K562 (cell line): ENCODE results near the gene LZTR1. TPM values are rescaled to one million over a fixed set of nuclear protein-coding genes. Genes with fewer than 3 reads are reported as not detected.

Experiments used
- CEBPG ChIP-seq, 3 experiments: fragments of 200-800 bp in 1 of 3; sonication (Bioruptor generic) in 1 of 3; sonication (generic) in 1 of 3; formaldehyde crosslinking in 1 of 3; IDR thresholded peaks in 2 of 3; conservative IDR thresholded peaks in 1 of 3; 2 replicates each; pipeline versions ENCODE4 v1.6.1 to v1.8.0; 2016 to 2022; ENCODE audit warnings: missing compliant biosample characterization in 2 of 3, missing genetic modification characterization in 2 of 3, mild to moderate bottlenecking in 1 of 3, missing genetic modification reagents in 1 of 3
- FOXP4 ChIP-seq: sonication (generic); formaldehyde crosslinking; IDR thresholded peaks from 2 replicates; pipeline ENCODE4 v1.8.0; 2022; ENCODE audit warnings: mild to moderate bottlenecking, missing genetic modification reagents, borderline replicate concordance
- HNRNPL ChIP-seq: fragments of 200-400 bp; formaldehyde crosslinking; IDR thresholded peaks from 2 replicates; pipeline ENCODE4 v1.6.1; 2017; ENCODE audit warnings: low read depth, mild to moderate bottlenecking, low read length
- HNRNPUL1 ChIP-seq: fragments of 200-400 bp; formaldehyde crosslinking; IDR thresholded peaks from 2 replicates; pipeline ENCODE4 v1.6.1; 2017; ENCODE audit warnings: low read length
- MTA3 ChIP-seq: fragments of 450-650 bp; formaldehyde crosslinking; IDR thresholded peaks from 2 replicates; pipeline ENCODE4 v1.6.1; 2017; ENCODE audit warnings: mild to moderate bottlenecking, borderline replicate concordance
- MXD1 ChIP-seq: fragments of 250-450 bp; sonication (Bioruptor Pico); IDR thresholded peaks from 2 replicates; pipeline ENCODE4 v1.8.0; 2021; ENCODE audit warnings: borderline replicate concordance, mild to moderate bottlenecking, moderate library complexity; ENCODE audit not compliant: poor library complexity, severe bottlenecking
- MYC ChIP-seq, 2 experiments: fragments of 250-450 bp in 1 of 2; sonication (Bioruptor Pico) in 1 of 2; IDR thresholded peaks; 2 replicates each; pipeline versions ENCODE4 v1.5.1 to v1.6.1; 2012 to 2021; ENCODE audit warnings: low read depth in 2 of 2, borderline replicate concordance in 1 of 2, improper control_type of control experiment in 1 of 2, low read length in 1 of 2, mild to moderate bottlenecking in 1 of 2, moderate library complexity in 1 of 2
- PCBP1 ChIP-seq: fragments of 200-400 bp; formaldehyde crosslinking; IDR thresholded peaks from 2 replicates; pipeline ENCODE4 v1.6.1; 2018; ENCODE audit warnings: mild to moderate bottlenecking, low read depth, low read length; ENCODE audit not compliant: poor library complexity, severe bottlenecking
- POLR2G ChIP-seq: fragments of 200-400 bp; formaldehyde crosslinking; IDR thresholded peaks from 2 replicates; pipeline ENCODE4 v1.6.1; 2017; ENCODE audit warnings: low read depth, mild to moderate bottlenecking, antibody characterized with exemption, low read length, moderate library complexity
- TEAD4 ChIP-seq, 2 experiments: sonication (generic) in 1 of 2; formaldehyde crosslinking in 1 of 2; IDR thresholded peaks; 2 replicates each; pipeline versions ENCODE4 v1.6.1 to v1.8.0; 2012 to 2022; ENCODE audit warnings: borderline replicate concordance in 1 of 2, inconsistent platforms in 1 of 2, low read length in 1 of 2, mild to moderate bottlenecking in 1 of 2, missing genetic modification reagents in 1 of 2
- VEZF1 ChIP-seq: fragments of 200-800 bp; sonication (Bioruptor generic); IDR thresholded peaks from 2 replicates; pipeline ENCODE4 v1.6.1; 2017; ENCODE audit warnings: missing genetic modification characterization, missing compliant biosample characterization
- ZBTB2 ChIP-seq: fragments of 450-650 bp; IDR thresholded peaks from 2 replicates; pipeline ENCODE4 v1.6.1; 2016; ENCODE audit warnings: antibody characterized with exemption
- ZNF134 ChIP-seq: fragments of 250-450 bp; sonication (Bioruptor Pico); conservative IDR thresholded peaks from 2 replicates; pipeline ENCODE4 v1.4.0; 2020
- ZNF280A ChIP-seq: fragments of 450-650 bp; IDR thresholded peaks from 2 replicates; pipeline ENCODE4 v1.6.1; 2018; ENCODE audit warnings: mild to moderate bottlenecking, low read depth; ENCODE audit not compliant: partially characterized antibody
- ZNF282 ChIP-seq: sonication (generic); formaldehyde crosslinking; IDR thresholded peaks from 2 replicates; pipeline ENCODE4 v1.8.1; 2023; ENCODE audit warnings: missing genetic modification reagents
- polyA plus RNA-seq, 8 experiments: library from polyadenylated mRNA; depleted of rRNA in 4 of 8; stranded (reverse) in 5 of 8; unstranded in 3 of 8; fragments of >200 nt; fragmentation: Nextera tagmentation in 2 of 8; fragmentation: Illumina TruSeq in 1 of 8; extraction: Ambion mirVana in 2 of 8; extraction: Trizol in 1 of 8; gene quantifications; 2 replicates each; pipeline versions ENCODE4 v1.2.1 to v1.2.3, GENCODE V29; 2011 to 2014; ENCODE audit warnings: inconsistent platforms in 1 of 8, missing spikeins in 1 of 8
- total RNA-seq, 7 experiments: library from RNA; depleted of rRNA in 6 of 7; stranded (reverse); fragments of >200 nt in 6 of 7; fragmentation: Illumina TruSeq in 2 of 7; extraction: Trizol in 2 of 7; gene quantifications; 2 replicates each; pipeline versions ENCODE4 v1.2.1 to v1.2.3, GENCODE V29; 2011 to 2021; ENCODE audit warnings: low replicate concordance in 1 of 7

LZTR1 gene
- total and polyA plus RNA-seq, 9 of the 15 experiments (the other 6 are each of a cell fraction or from before 2014, with no cell fraction given): 2.2 to 135 (median 63.0) TPM

- TF ChIP-seq ZNF280A (no peak), HNRNPL (0 out of 2 replicates have a peak, but pooled peaks have one; percentile 55), VEZF1 (CRISPR knock-in tag) (peak; percentile 83), FOXP4 (CRISPR knock-in tag) (peak; percentile 42; the same call in 1 of the 2 replicates), MXD1 (peak; percentile 47), ZNF282 (CRISPR knock-in tag) (0 out of 2 replicates have a peak, but pooled peaks have one; percentile 67), MTA3 (0 out of 2 replicates have a peak, but pooled peaks have one; percentile 4), HNRNPUL1 (no peak), MYC (IDR thresholded peaks at IDR 0.05; ENCODE audit: low read depth, low read length) (no peak), MYC (CRISPR knock-in tag; IDR thresholded peaks at IDR 0.05; ENCODE audit: borderline replicate concordance, low read depth) (peak; percentile 24; the same call in 1 of the 2 replicates), POLR2G (0 out of 2 replicates have a peak, but pooled peaks have one; percentile 18), TEAD4 (IDR thresholded peaks at IDR 0.05; ENCODE audit: low read length) (no peak), TEAD4 (CRISPR knock-in tag; IDR thresholded peaks at IDR 0.05; ENCODE audit: borderline replicate concordance) (peak; percentile 65; the same call in 1 of the 2 replicates), CEBPG (CRISPR knock-in tag; IDR thresholded peaks at IDR 0.05) (peak; percentile 47; the same call in 1 of the 2 replicates), CEBPG (tag; conservative IDR thresholded peaks at IDR 0.05 in 1 of 2, IDR thresholded peaks at IDR 0.05 in 1 of 2) (no peak), ZBTB2 (0 out of 2 replicates have a peak, but pooled peaks have one; percentile 40), ZNF134 (CRISPR knock-in tag) (no peak), PCBP1 (peak; percentile 72)
Measured at GRCh38 chr22:20965104-20965887, 16.8 kb upstream of the LZTR1 start (continued).
